OCI-LY3 (cell line): Measurements from ENCODE around the gene KCNJ11.

ENCODE experiments used
- H2AFZ ChIP-seq: fragments of 200-600, 300-600 bp; shearing (Covaris generic); 2 replicates; pipeline ENCODE4 v1.6.0; 2014; ENCODE audit warnings: antibody characterized with exemption, low read depth, low read length
- H3K27ac ChIP-seq: fragments of 200-600, 300-600 bp; sonication (generic); 2 replicates; pipeline ENCODE4 v1.5.1; 2014; ENCODE audit warnings: mild to moderate bottlenecking, low read length, moderate library complexity, mixed read lengths
- H3K27me3 ChIP-seq: fragments of 200-600, 300-600 bp; sonication (generic); 2 replicates; pipeline ENCODE4 v1.6.1; 2014; ENCODE audit warnings: low read depth, low read length, mixed read lengths
- H3K36me3 ChIP-seq: fragments of 200-600, 300-600 bp; sonication (generic); replicated peaks from 2 replicates; pipeline ENCODE3; 2014; ENCODE audit warnings: low read depth, low read length, mixed read lengths
- H3K4me1 ChIP-seq: fragments of 300-600, 200-600 bp; sonication (generic); 2 replicates; pipeline ENCODE4 v1.6.1; 2014; ENCODE audit warnings: low read length, mixed read lengths
- H3K4me2 ChIP-seq: fragments of 200-600, 300-600 bp; sonication (generic); 2 replicates; pipeline ENCODE4 v1.6.1; 2014; ENCODE audit warnings: low read length, mixed read lengths
- H3K4me3 ChIP-seq: fragments of 300-600, 200-600 bp; sonication (generic); 2 replicates; pipeline ENCODE4 v1.5.1; 2014; ENCODE audit warnings: antibody characterized with exemption, mild to moderate bottlenecking, low read length, moderate library complexity
- H3K79me2 ChIP-seq: fragments of 300-600, 200-600 bp; shearing (Covaris generic); 2 replicates; pipeline ENCODE4 v1.6.1; 2014; ENCODE audit warnings: mild to moderate bottlenecking, low read length, mixed read lengths
- H3K9ac ChIP-seq: fragments of 300-600, 200-600 bp; shearing (Covaris generic); 2 replicates; pipeline ENCODE4 v1.6.0; 2014; ENCODE audit warnings: mild to moderate bottlenecking, low read length, moderate library complexity
- H3K9me3 ChIP-seq: fragments of 200-600, 300-600 bp; shearing (Covaris generic); 2 replicates; pipeline ENCODE4 v1.6.1; 2014; ENCODE audit warnings: low read length, mixed read lengths; ENCODE audit not compliant: insufficient read depth
- H4K20me1 ChIP-seq: fragments of 200-600, 300-600 bp; sonication (generic); 2 replicates; pipeline ENCODE4 v1.6.1; 2016; ENCODE audit warnings: low read length, mixed read lengths; ENCODE audit not compliant: insufficient read depth
- EZH2phosphoT487 ChIP-seq: fragments of 200-600 bp; shearing (Covaris generic); IDR thresholded peaks from 2 replicates; pipeline ENCODE4 v1.6.1; 2018; ENCODE audit warnings: antibody characterized with exemption, mixed run types, low read depth
- TF ChIP-seq, protein P1 (sequence below): fragments of 200-600, 300-600 bp; sonication (generic); IDR thresholded peaks from 2 replicates; pipeline ENCODE4 v1.5.1; 2014; ENCODE audit warnings: antibody characterized with exemption, low read length, low read depth

Gene KCNJ11

GRCh38 chr11:17423533-17424310 is 35.3 kb upstream of the KCNJ11 start:
- Histone ChIP-seq H3K4me3 (no peak overlapping the region), H4K20me1 (no peaks in the 10 kb centered on the region), H3K79me2 (no peaks in the 10 kb centered on the region), H3K4me2 (no peak overlapping the region), H3K9me3 (no peaks in the 10 kb centered on the region), H3K4me1 (no peaks in the 10 kb centered on the region), H3K27me3 (peaks cover 39% of the 10 kb centered on the region), H3K36me3 (no peaks in the 10 kb centered on the region), H3K27ac (no peak overlapping the region), H2AFZ (no peak overlapping the region), H3K9ac (no peak overlapping the region)
- TF ChIP-seq EZH2phosphoT487, result no peak
- TF ChIP-seq, protein P1, sequence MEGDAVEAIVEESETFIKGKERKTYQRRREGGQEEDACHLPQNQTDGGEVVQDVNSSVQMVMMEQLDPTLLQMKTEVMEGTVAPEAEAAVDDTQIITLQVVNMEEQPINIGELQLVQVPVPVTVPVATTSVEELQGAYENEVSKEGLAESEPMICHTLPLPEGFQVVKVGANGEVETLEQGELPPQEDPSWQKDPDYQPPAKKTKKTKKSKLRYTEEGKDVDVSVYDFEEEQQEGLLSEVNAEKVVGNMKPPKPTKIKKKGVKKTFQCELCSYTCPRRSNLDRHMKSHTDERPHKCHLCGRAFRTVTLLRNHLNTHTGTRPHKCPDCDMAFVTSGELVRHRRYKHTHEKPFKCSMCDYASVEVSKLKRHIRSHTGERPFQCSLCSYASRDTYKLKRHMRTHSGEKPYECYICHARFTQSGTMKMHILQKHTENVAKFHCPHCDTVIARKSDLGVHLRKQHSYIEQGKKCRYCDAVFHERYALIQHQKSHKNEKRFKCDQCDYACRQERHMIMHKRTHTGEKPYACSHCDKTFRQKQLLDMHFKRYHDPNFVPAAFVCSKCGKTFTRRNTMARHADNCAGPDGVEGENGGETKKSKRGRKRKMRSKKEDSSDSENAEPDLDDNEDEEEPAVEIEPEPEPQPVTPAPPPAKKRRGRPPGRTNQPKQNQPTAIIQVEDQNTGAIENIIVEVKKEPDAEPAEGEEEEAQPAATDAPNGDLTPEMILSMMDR, result no peak

- no peak overlapping the region for H3K4me3 ChIP-seq
- H2AFZ ChIP-seq, result no peak overlapping the region
- H3K79me2 ChIP-seq, result no peaks in the 10 kb centered on the region
- H3K9me3 ChIP-seq, result no peaks in the 10 kb centered on the region
- H3K9ac ChIP-seq, result no peak overlapping the region
- no peak overlapping the region for H3K27ac ChIP-seq
- no peaks in the 10 kb centered on the region for H3K4me1 ChIP-seq
- H3K4me2 ChIP-seq, result no peak overlapping the region
- no peaks in the 10 kb centered on the region for H4K20me1 ChIP-seq
- TF ChIP-seq, protein P1, result no peak
- TF ChIP-seq EZH2phosphoT487, result no peak
- H3K36me3 ChIP-seq, result no peaks in the 10 kb centered on the region
- H3K27me3 ChIP-seq, result peaks cover 52% of the 10 kb centered on the region
Observed at GRCh38 chr11:17421781-17422180, 33.3 kb upstream of the KCNJ11 start.

GRCh38 chr11:17418444-17419081 is 30.1 kb upstream of the KCNJ11 start:
- Histone ChIP-seq H3K36me3 (no peaks in the 10 kb centered on the region), H3K4me2 (no peak overlapping the region), H3K9me3 (no peaks in the 10 kb centered on the region), H3K27ac (no peak overlapping the region), H3K27me3 (peaks cover 61% of the 10 kb centered on the region), H3K9ac (no peak overlapping the region), H3K4me3 (no peak overlapping the region), H2AFZ (no peak overlapping the region), H3K4me1 (no peaks in the 10 kb centered on the region), H3K79me2 (no peaks in the 10 kb centered on the region), H4K20me1 (no peaks in the 10 kb centered on the region)
- TF ChIP-seq EZH2phosphoT487, result no peak
- TF ChIP-seq, protein P1, result no peak

- H3K36me3 ChIP-seq, result no peaks in the 10 kb centered on the region
- H3K9ac ChIP-seq, result no peak overlapping the region
- H3K9me3 ChIP-seq, result no peaks in the 10 kb centered on the region
- no peak overlapping the region for H3K4me2 ChIP-seq
- no peaks in the 10 kb centered on the region for H4K20me1 ChIP-seq
- TF ChIP-seq, protein P1, result no peak
- no peak for TF ChIP-seq EZH2phosphoT487
- H3K79me2 ChIP-seq, result no peaks in the 10 kb centered on the region
- H3K4me3 ChIP-seq, result no peak overlapping the region
- H2AFZ ChIP-seq, result no peak overlapping the region
- H3K27ac ChIP-seq, result no peak overlapping the region
- peaks cover 55% of the 10 kb centered on the region for H3K27me3 ChIP-seq
- H3K4me1 ChIP-seq, result no peaks in the 10 kb centered on the region
Observed at GRCh38 chr11:17416492-17416891, 28.0 kb upstream of the KCNJ11 start.
